A549 treated with CORT108297 at 1 μM for 4 hours (cell line): ENCODE data around the gene EOMES. TPM values are rescaled to one million over a fixed set of nuclear protein-coding genes. Genes with fewer than 3 reads are reported as not detected.

ENCODE experiments used
- total RNA-seq: library from RNA; stranded (reverse); fragments of 200-300 nt; extraction: Qiagen RNA extraction; gene quantifications from 5 replicates; pipeline ENCODE4 v1.2.3, GENCODE V29; 2022

EOMES gene
- 0.95 to 1.6 TPM (median 1.1 TPM) in 5 replicates for total RNA-seq

GRCh38 chr3:27721717-27722564, at the start of gene EOMES:
Gene EOMES (minus strand): TSS chr3:27722323. CDS start chr3:27722294, 29 bp downstream.

Other genes starting within 250 kb of the EOMES start
- gene SLC4A7, start 237.9 kb downstream of the EOMES start, total RNA-seq: 10.2 to 26.2 TPM (median 20.4 TPM) in 5 replicates